Gastrocnemius medialis (tissue), 4 donors: ENCODE measurements around the gene SYNJ2BP. TPM values are rescaled to one million over a fixed set of nuclear protein-coding genes. Genes with fewer than 3 reads are reported as not detected.

Experiments used
- ATAC-seq, 2 donors: fragments of 150-250 bp; one replicate each; pipeline ENCODE4 v1.9.1; 2016
- DNase-seq, 2 donors: peaks; one replicate each; pipeline ENCODE4 v3.0.0-alpha.2; 2019
- H3K27ac ChIP-seq, 4 donors: fragments of 200-600 bp; sonication (generic); 1 replicate in 1 of 4; 2 replicates in 3 of 4; pipeline ENCODE4 v1.5.1; 2016 to 2018; ENCODE audit warnings: mild to moderate bottlenecking in 2 of 4, moderate library complexity in 1 of 4
- H3K27me3 ChIP-seq, 3 donors: fragments of 200-600 bp; sonication (generic) in 2 of 3; 1 replicate in 1 of 3; 2 replicates in 2 of 3; pipeline versions ENCODE4 v1.5.1 to v1.6.0; 2016 to 2019; ENCODE audit warnings: mild to moderate bottlenecking in 1 of 3, moderate library complexity in 1 of 3
- H3K36me3 ChIP-seq, 2 donors: fragments of 200-600 bp; sonication (generic) in 1 of 2; one replicate each; pipeline ENCODE4 v1.5.1; 2017 to 2018
- H3K4me1 ChIP-seq, 2 donors: fragments of 200-600 bp; sonication (generic) in 1 of 2; one replicate each; pipeline ENCODE4 v1.5.1; 2016 to 2017; ENCODE audit warnings: mild to moderate bottlenecking in 2 of 2
- H3K4me3 ChIP-seq, 4 donors: fragments of 200-600 bp; sonication (generic) in 3 of 4; 1 replicate in 1 of 4; 2 replicates in 3 of 4; pipeline ENCODE4 v1.5.1; 2016 to 2019; ENCODE audit warnings: mild to moderate bottlenecking in 2 of 4
- H3K9me3 ChIP-seq, 3 donors: fragments of 200-600 bp; sonication (generic) in 2 of 3; 1 replicate in 1 of 3; 2 replicates in 2 of 3; pipeline ENCODE4 v1.5.1; 2016 to 2019
- CTCF ChIP-seq, 5 experiments: fragments of 450-650 bp in 3 of 5; fragments of 200-600 bp in 2 of 5; sonication (generic) in 2 of 5; IDR thresholded peaks in 4 of 5; conservative IDR thresholded peaks in 1 of 5; 1 replicate in 4 of 5; 2 replicates in 1 of 5; pipeline ENCODE4 v1.5.1; 2016 to 2019; ENCODE audit warnings: antibody characterized with exemption in 5 of 5, mild to moderate bottlenecking in 3 of 5, moderate library complexity in 3 of 5
- POLR2A ChIP-seq, 2 donors: fragments of 450-650 bp; IDR thresholded peaks; one replicate each; pipeline ENCODE4 v1.6.1; 2017; ENCODE audit warnings: antibody characterized with exemption in 2 of 2, mild to moderate bottlenecking in 2 of 2, moderate library complexity in 2 of 2
- in situ Hi-C, 4 donors: fragments of 200-750 bp; cut with MboI; loops; one replicate each; pipeline versions ENCODE4 v1.15.0 to v1.8.0; 2017; ENCODE audit warnings: low sequenced_read_pairs in 4 of 4
- intact Hi-C: fragments of 100-400 bp; cut with DNase I; formaldehyde crosslinking; loops from one replicate; pipeline ENCODE4 v1.15.1; 2023; ENCODE audit warnings: low total_unique reads
- total RNA-seq, 4 donors: library from RNA; depleted of rRNA; stranded (reverse); fragments of >200 nt; gene quantifications; one replicate each; pipeline versions ENCODE4 v1.1.0 to v1.2.3, GENCODE V29; 2016

Gene SYNJ2BP
- total RNA-seq, 4 donors from 2014 or later: 21.2 to 34.1 (median 27.1) TPM

- ATAC-seq (no peak), DNase-seq (no peak)
- no peaks in the 10 kb centered on the region for H3K9me3 ChIP-seq
- H3K27ac ChIP-seq: no peak overlapping the region
- in situ Hi-C loops (no loop called here), intact Hi-C loops (no loop called here)
- no peak overlapping the region for H3K4me3 ChIP-seq
- no peaks in the 10 kb centered on the region for H3K27me3 ChIP-seq
- H3K36me3 ChIP-seq: no peaks in the 10 kb centered on the region
- no peak for TF ChIP-seq POLR2A (IDR thresholded peaks at IDR 0.05)
- no peak for TF ChIP-seq CTCF (IDR thresholded peaks at IDR 0.05 in 4 of 5, conservative IDR thresholded peaks at IDR 0.05 in 1 of 5)
- no peaks in the 10 kb centered on the region for H3K4me1 ChIP-seq
Measured at GRCh38 chr14:70401643-70402042, 15.2 kb downstream of the SYNJ2BP start.

- in situ Hi-C loops: no loop called here
Measured at GRCh38 chr14:70398706-70399431, 18.0 kb downstream of the SYNJ2BP start.

GRCh38 chr14:70398280-70398679, 18.6 kb downstream of the SYNJ2BP start:
- in situ Hi-C loops: no loop called here
- DNase-seq (no peak), ATAC-seq (no peak)
- Histone ChIP-seq H3K4me3 (no peak overlapping the region), H3K9me3 (no peaks in the 10 kb centered on the region), H3K27me3 (no peaks in the 10 kb centered on the region), H3K36me3 (no peaks in the 10 kb centered on the region), H3K27ac (no peak overlapping the region), H3K4me1 (no peaks in the 10 kb centered on the region)
- intact Hi-C loops: no loop called here
- no peak for TF ChIP-seq CTCF (IDR thresholded peaks at IDR 0.05 in 4 of 5, conservative IDR thresholded peaks at IDR 0.05 in 1 of 5)
- no peak for TF ChIP-seq POLR2A (IDR thresholded peaks at IDR 0.05)

More at GRCh38 chr14:70398706-70399431, 18.0 kb downstream of the SYNJ2BP start:
- intact Hi-C loops: no loop called here
- no peak overlapping the region for H3K4me3 ChIP-seq
- no peaks in the 10 kb centered on the region for H3K36me3 ChIP-seq
- no peaks in the 10 kb centered on the region for H3K9me3 ChIP-seq
- ATAC-seq (no peak), DNase-seq (no peak)
- H3K4me1 ChIP-seq: no peaks in the 10 kb centered on the region
- no peak for TF ChIP-seq POLR2A (IDR thresholded peaks at IDR 0.05)
- no peak for TF ChIP-seq CTCF (IDR thresholded peaks at IDR 0.05 in 4 of 5, conservative IDR thresholded peaks at IDR 0.05 in 1 of 5)
- no peaks in the 10 kb centered on the region for H3K27me3 ChIP-seq
- no peak overlapping the region for H3K27ac ChIP-seq

GRCh38 chr14:70397746-70398145, 19.1 kb downstream of the SYNJ2BP start:
- DNase-seq: no peak
- no peaks in the 10 kb centered on the region for H3K9me3 ChIP-seq
- no peak overlapping the region for H3K27ac ChIP-seq
- no peak for ATAC-seq
- H3K4me3 ChIP-seq: no peak overlapping the region
- intact Hi-C loops (no loop called here), in situ Hi-C loops (no loop called here)
- TF ChIP-seq CTCF (IDR thresholded peaks at IDR 0.05 in 4 of 5, conservative IDR thresholded peaks at IDR 0.05 in 1 of 5) (no peak), POLR2A (IDR thresholded peaks at IDR 0.05) (no peak)
- no peaks in the 10 kb centered on the region for H3K36me3 ChIP-seq
- no peaks in the 10 kb centered on the region for H3K4me1 ChIP-seq
- H3K27me3 ChIP-seq: no peaks in the 10 kb centered on the region
